ENCODE data around the gene C17orf50. TPM values are rescaled to one million over a fixed set of nuclear protein-coding genes. Genes with fewer than 3 reads are reported as not detected.
A peak's percentile ranks its signal among the peaks of the same experiment; 100 is the strongest.

Gene C17orf50
- total RNA-seq, 6 experiments from 2014 or later = not detected

DNA sequence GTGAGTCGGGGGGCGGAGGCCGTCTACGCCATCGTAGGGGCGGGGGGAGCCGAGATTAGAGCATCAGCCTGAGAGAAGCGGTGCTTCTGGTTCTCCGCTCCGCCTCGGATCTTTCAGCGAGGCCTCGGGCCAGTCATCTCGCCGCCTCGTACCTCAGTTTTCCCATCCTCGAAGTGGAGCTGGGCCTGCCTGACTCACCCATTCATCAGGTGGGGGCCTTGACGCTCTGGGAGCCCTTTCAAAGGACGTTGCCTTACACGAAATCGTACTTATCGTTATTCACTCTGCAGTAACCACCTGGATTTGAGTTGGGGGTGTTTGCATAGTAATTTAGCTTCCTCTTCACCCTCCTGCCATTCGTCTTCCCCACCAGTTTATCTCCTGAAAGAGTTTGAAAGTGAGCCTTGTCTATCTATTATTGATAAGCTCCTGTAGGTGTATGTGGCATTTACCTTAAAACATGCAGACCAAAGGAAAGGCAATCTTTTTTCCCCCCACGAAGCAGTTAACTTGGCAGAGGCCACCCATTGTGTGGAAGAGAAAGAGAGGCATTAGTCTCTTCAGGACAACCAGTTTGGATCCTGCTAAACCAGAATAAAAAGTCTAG lies 49.3 kb downstream of the C17orf50 start:
- no peak for DNase-seq
- Histone ChIP-seq H3K36me3 (no peaks in the 10 kb centered on the region), H3K4me3 (peak overlapping the region; percentile 81 to 91 (median 84)), H3K4me1 (peaks cover 0 to 22% (median 8%) of the 10 kb centered on the region in 4 donors), H3K27ac (peak overlapping the region; percentile 77 to 92 (median 88)), H3K27me3 (no peaks in the 10 kb centered on the region), H3K9me3 (no peaks in the 10 kb centered on the region)
- no peak for TF ChIP-seq POLR2A (IDR thresholded peaks at IDR 0.05)
- TF ChIP-seq, protein P1, sequence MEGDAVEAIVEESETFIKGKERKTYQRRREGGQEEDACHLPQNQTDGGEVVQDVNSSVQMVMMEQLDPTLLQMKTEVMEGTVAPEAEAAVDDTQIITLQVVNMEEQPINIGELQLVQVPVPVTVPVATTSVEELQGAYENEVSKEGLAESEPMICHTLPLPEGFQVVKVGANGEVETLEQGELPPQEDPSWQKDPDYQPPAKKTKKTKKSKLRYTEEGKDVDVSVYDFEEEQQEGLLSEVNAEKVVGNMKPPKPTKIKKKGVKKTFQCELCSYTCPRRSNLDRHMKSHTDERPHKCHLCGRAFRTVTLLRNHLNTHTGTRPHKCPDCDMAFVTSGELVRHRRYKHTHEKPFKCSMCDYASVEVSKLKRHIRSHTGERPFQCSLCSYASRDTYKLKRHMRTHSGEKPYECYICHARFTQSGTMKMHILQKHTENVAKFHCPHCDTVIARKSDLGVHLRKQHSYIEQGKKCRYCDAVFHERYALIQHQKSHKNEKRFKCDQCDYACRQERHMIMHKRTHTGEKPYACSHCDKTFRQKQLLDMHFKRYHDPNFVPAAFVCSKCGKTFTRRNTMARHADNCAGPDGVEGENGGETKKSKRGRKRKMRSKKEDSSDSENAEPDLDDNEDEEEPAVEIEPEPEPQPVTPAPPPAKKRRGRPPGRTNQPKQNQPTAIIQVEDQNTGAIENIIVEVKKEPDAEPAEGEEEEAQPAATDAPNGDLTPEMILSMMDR (IDR thresholded peaks at IDR 0.05) = no peak
- WGBS (ENCODE audit: insufficient coverage, low coverage, low lambda C conversion rate, missing lambda C conversion rate) = 2% methylated on average over 5 of the region's 24 CpGs
- intact Hi-C loops (cut with DNase I) = loop anchor here (5.0 kb wide), 1 partner anchor 43 kb away; no protein-coding TSS in a partner anchor
- ATAC-seq = peak in 1 of 4 donors; percentile 3

DNA sequence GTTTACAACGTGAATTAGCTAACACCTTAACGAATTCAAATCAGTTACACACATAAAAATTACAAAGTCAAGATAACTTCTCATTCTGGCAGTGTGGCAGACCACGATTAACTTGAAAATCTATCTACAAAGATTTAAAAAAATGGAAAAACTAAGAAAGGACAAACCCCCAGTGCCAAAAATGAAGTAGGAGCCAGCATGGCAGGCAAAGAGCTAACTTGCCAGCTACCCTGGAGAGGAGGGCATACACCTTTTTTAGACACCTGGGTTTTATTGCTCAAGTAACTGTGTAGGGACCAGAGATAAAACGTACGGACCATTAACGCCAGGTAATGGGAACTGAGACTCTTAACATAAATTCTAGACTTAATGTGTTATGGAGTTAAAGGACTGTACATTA lies 51.1 kb downstream of the C17orf50 start:
- DNase-seq = no peak
- Histone ChIP-seq H3K9me3 (no peaks in the 10 kb centered on the region), H3K27me3 (no peaks in the 10 kb centered on the region), H3K36me3 (no peaks in the 10 kb centered on the region), H3K4me3 (no peak overlapping the region), H3K27ac (no peak overlapping the region), H3K4me1 (peaks cover 0 to 31% (median 8%) of the 10 kb centered on the region in 4 donors)
- ATAC-seq = no peak
- intact Hi-C loops (cut with DNase I) = no loop called here
- WGBS (ENCODE audit: insufficient coverage, low coverage, low lambda C conversion rate, missing lambda C conversion rate) = 82% methylated on average over 6 of the region's 6 CpGs
- no peak for TF ChIP-seq POLR2A (IDR thresholded peaks at IDR 0.05)
- TF ChIP-seq, protein P1 (IDR thresholded peaks at IDR 0.05) = no peak

DNA sequence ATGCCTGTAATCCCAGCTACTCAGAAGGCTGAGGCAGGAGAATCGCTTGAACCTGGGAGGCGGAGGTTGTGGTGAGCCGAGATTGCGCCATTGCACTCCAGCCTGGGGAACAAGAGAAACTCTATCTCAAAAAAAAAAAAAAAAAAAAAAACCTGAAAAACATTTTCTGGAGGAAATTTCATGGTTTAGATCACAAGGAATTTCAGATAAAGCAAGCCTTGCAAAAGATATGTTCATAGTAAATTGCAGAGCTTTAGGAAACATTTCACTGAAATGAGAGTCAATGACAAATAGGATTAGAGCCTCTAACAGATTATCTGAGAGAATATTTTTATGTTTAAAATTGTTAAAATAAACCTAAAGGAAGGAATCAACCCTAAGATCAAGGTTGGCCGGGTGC lies 51.8 kb downstream of the C17orf50 start:
- TF ChIP-seq POLR2A (IDR thresholded peaks at IDR 0.05) = no peak
- TF ChIP-seq, protein P1 (IDR thresholded peaks at IDR 0.05) = no peak
- Histone ChIP-seq H3K27me3 (no peaks in the 10 kb centered on the region), H3K4me3 (no peak overlapping the region), H3K4me1 (peaks cover 0 to 38% (median 12%) of the 10 kb centered on the region in 4 donors), H3K27ac (no peak overlapping the region), H3K9me3 (no peaks in the 10 kb centered on the region), H3K36me3 (no peaks in the 10 kb centered on the region)
- DNase-seq (no peak), ATAC-seq (no peak)
- 100% methylated on average over 1 of the region's 5 CpGs for WGBS (ENCODE audit: insufficient coverage, low coverage, low lambda C conversion rate, missing lambda C conversion rate)
- intact Hi-C loops (cut with DNase I) = no loop called here

Other genes with a start within 250 kb of the C17orf50 start
- 1 to 10 TPM in 1 of 6 experiments, under 1 TPM in 4, not detected in 1; 0.32 to 2.6 (median 0.69) TPM for gene SLFN12L, start 223.2 kb upstream of the C17orf50 start, total RNA-seq
- under 1 TPM in 2 of 6 experiments, not detected in 4; 0.12 to 0.42 TPM for gene SLFN14, start 200.1 kb upstream of the C17orf50 start, total RNA-seq
- gene PEX12, start 182.3 kb upstream of the C17orf50 start, total RNA-seq = 1 to 10 TPM; 2.9 to 6.4 (median 4.3) TPM
- gene AP2B1, start 173.6 kb upstream of the C17orf50 start, total RNA-seq = 10 to 100 TPM; 33.8 to 62.7 (median 40.8) TPM
- gene RASL10B, start 29.2 kb upstream of the C17orf50 start, total RNA-seq = 1 to 10 TPM in 5 of 6 experiments, under 1 TPM in 1; 0.31 to 2.8 (median 2.3) TPM
- gene GAS2L2, start 7.6 kb upstream of the C17orf50 start, total RNA-seq = not detected
- gene MMP28, start 34.8 kb downstream of the C17orf50 start, total RNA-seq = under 1 TPM in 3 of 6 experiments, not detected in 3; 0.22 to 0.28 (median 0.25) TPM
- gene TAF15, start 48.6 kb downstream of the C17orf50 start, total RNA-seq = 10 to 100 TPM; 41.3 to 75.8 (median 65.4) TPM
- gene HEATR9, start 108.0 kb downstream of the C17orf50 start, total RNA-seq = not detected
- gene CCL5, start 119.5 kb downstream of the C17orf50 start, total RNA-seq = 1 to 10 TPM in 5 of 6 experiments, under 1 TPM in 1; 0.53 to 3.4 (median 2.5) TPM
- not detected for gene RDM1, start 169.9 kb downstream of the C17orf50 start, total RNA-seq
- not detected for gene LYZL6, start 182.8 kb downstream of the C17orf50 start, total RNA-seq
- 10 to 100 TPM; 26.5 to 52.6 (median 36.5) TPM for gene CCL16, start 220.6 kb downstream of the C17orf50 start, total RNA-seq
- gene CCL14, start 225.8 kb downstream of the C17orf50 start, total RNA-seq = 100 to 1,000 TPM in 1 of 6 experiments, 10 to 100 TPM in 4, 1 to 10 TPM in 1; 8.9 to 130 (median 30.7) TPM
- gene CCL15, start 240.7 kb downstream of the C17orf50 start, total RNA-seq = 10 to 100 TPM; 11.0 to 19.2 (median 16.2) TPM